NK-92 (cell line): ENCODE measurements around the gene AHI1.

Experiments used
- DNase-seq: peaks from one replicate; lab custom pipeline; 2025; ENCODE audit not compliant: unreplicated experiment; lab: John Stamatoyannopoulos, UW

The AHI1 gene

DNA sequence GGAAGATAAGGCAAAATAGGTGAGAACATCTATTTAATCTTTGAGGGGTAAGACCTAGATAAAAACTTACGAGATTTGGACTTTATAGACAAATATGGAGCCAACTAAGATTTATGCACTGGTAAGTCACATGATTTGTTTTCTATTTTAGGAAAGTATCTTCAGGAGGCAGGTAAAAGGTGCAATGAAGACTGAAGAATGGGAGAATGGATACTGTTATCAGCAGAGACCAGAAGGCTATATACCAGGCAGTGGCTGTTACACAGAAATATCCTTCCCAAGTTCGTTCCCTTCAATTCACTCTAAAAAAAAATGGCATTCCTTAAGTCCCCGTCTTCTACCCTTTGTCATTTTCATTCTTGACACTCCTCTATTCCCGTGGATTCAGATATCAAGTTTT, 192.7 kb downstream of the AHI1 start:
- no peak for DNase-seq

GRCh38 chr6:135301304-135301703, 196.2 kb downstream of the AHI1 start:
- no peak for DNase-seq

DNA sequence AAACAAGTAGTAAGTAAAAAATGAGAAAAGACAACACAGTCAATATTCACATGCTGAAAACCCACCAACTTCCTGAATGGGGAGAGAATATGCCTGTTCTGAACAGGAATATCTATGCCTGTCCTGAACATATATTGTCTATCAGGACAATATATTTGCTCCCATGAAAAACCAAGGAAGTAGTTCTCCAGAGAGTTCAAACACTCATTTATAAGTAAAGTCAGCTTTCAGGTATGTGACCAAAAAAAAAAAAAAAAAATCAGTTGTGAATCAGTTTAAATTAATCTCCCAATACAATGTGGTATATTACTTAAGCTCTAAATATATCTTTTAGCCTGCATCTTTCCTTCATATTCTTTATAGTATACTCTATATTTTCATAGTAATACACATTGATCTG, 197.0 kb downstream of the AHI1 start:
- DNase-seq: no peak

DNA sequence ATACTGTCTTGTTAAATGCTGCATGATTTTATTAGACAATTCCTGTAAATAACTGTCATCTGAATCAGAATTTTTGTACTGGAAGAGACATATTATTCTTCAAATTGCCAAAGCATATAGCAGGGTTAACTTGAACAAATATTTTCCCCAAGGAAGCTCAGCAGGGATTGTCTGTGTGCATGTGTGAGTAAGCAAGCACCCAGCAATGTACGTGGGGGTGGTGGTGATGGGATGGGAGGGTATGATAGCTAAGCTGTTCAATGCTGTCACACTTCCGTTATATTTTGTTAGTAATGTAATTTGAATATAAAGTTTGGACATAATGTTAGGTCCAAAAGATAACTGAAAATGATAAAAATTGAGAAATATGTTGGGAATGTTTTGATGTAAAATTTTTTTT, 198.3 kb downstream of the AHI1 start:
- DNase-seq: no peak

DNA sequence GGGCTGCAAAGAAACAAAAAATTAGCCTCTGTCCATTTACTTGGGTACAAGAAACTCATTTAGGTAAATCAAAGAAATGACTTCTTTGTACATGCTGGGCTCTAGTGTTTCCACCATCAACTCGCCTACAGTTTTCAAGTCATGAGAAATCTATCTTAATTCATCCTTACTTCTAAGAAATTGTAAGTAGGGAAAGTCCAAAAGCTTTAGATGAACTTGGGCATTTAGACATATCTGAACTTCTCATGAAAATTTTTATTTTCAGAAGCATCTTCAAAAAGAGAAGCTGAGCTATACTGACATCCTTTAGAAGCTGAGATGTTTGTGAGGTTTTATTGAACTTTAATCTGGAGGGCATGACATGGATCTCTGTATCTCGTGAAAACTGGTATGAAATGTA, 199.1 kb downstream of the AHI1 start:
- no peak for DNase-seq

DNA sequence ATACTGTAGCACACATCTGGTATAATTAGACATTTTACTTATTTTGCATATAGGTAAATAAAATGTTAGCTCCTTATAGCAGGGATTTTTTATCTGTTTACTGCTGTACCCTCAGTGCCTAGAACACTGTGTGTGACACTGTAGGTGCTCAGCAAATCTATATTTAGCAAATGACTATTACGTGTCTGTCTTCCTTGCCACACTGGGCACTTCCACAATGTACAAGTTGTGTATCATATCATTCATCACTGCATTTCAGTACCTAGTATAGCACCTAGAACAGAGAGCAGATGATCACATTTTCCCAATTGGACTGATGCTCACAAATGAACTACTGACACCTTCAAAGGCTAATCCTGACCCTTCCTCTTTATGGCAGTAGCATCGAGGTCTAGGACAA, 200.8 kb downstream of the AHI1 start:
- no peak for DNase-seq

- no peak for DNase-seq
These were observed 202.5 kb downstream of the AHI1 start for GRCh38 chr6:135295085-135295484.

- no peak for DNase-seq
These were observed 206.1 kb downstream of the AHI1 start for GRCh38 chr6:135291288-135292076.

GRCh38 chr6:135289816-135290215, 207.7 kb downstream of the AHI1 start:
- DNase-seq: no peak

DNA sequence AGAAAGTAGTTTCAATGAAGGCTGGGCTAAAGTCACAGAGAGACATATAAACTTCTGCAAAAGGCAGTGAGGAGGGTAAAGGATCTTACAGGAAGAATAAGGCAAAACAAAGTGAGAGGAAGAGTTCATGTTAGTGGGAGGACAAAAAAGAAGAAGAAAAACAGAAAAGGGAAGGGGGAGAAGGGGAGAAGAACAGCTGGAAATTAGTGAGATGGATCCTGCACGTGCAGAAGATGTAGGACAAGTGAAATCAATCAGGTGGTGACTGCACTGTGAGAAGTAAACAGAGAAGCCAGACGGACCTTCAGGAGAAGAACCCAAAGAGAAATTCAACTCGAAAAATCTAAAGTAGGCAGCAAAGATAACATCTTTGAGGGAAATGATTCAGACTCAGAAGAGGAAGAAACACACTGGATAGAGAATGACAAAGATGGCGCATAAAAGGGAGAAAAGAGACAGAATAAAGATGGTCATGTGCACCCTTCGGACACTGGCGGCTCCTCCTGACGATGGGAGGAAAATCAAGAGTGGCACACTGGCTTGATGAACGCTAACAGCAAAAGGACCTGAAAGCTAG, 210.5 kb downstream of the AHI1 start:
- DNase-seq: no peak

GRCh38 chr6:135285165-135285564, 212.4 kb downstream of the AHI1 start:
- no peak for DNase-seq

GRCh38 chr6:135283926-135284325, 213.6 kb downstream of the AHI1 start:
- DNase-seq: no peak

GRCh38 chr6:135282395-135282794, 215.1 kb downstream of the AHI1 start:
- DNase-seq: no peak

DNA sequence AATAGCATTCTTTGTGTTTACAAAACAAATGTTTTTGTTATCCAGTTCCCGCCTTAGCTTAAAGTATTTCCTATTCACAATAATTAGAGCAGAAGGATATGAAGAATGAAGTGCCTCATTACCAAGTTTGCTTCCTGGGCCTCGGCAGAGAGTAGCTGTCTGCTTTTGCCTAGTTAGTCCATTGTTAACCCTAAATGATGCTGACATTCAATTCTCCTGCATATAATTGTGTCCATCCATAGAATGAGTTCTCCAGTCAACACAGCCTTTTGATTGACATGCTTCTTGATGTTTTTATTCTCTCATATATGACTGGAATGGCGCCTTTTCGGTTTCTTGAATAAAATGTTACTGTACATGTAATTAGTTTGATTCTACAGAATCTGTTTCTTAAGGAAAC, 215.6 kb downstream of the AHI1 start:
- no peak for DNase-seq

GRCh38 chr6:135281227-135281626, 216.3 kb downstream of the AHI1 start:
- no peak for DNase-seq

DNA sequence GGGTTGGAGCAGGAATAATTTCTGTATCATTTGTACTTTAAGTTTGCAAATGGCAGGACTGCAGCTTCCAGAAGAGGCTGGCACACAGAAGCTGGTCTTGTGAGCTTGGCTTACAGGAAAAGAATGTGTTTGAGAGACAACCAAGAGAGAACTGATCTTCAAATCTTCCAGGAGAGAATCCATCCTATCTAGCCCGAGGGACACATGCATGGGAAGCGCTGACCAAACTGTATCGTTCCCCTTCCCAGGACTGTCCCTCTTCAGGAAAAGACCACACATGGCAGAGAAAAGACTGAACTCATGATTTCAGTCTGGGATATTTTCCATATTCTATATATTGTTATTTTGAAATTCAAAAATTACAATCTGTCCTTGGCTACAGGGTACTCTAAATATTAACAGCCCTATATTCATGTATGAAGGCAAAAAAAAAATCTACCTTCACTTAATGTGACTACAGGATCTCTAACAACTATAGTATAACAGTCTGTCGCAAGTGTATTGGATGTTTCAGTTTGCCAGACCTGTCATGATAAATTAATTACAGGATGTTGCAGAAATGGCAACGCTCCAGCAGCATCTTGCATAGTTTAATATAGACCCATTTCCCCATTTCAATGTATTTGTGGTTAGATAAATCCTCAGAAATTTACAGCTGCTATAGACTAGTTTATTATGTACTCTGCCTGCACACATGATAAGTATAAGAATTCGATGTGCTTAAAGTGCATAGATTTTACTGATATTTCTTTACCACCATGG, 217.0 kb downstream of the AHI1 start:
- DNase-seq: no peak

DNA sequence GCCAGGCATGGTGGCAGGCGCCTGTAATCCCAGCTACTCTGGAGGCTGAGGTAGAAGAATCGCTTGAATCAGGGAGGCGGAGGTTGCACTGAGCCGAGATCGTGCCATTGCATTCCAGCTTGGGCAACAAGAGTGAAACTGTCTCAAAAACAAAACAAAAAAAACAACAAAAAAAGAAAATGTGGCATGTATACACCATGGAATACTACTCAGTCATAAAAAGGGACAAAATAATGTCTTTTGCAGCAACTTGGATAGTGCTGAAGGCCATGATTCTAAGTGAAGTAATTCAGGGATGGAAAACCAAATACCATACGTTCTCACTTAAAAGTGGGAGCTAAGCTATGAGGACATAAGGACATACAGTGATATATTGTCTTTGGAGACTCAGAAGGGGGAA, 220.1 kb downstream of the AHI1 start:
- DNase-seq: no peak

GRCh38 chr6:135274561-135275293, 222.8 kb downstream of the AHI1 start:
- no peak for DNase-seq

GRCh38 chr6:135271626-135272025, 225.9 kb downstream of the AHI1 start:
- no peak for DNase-seq

DNA sequence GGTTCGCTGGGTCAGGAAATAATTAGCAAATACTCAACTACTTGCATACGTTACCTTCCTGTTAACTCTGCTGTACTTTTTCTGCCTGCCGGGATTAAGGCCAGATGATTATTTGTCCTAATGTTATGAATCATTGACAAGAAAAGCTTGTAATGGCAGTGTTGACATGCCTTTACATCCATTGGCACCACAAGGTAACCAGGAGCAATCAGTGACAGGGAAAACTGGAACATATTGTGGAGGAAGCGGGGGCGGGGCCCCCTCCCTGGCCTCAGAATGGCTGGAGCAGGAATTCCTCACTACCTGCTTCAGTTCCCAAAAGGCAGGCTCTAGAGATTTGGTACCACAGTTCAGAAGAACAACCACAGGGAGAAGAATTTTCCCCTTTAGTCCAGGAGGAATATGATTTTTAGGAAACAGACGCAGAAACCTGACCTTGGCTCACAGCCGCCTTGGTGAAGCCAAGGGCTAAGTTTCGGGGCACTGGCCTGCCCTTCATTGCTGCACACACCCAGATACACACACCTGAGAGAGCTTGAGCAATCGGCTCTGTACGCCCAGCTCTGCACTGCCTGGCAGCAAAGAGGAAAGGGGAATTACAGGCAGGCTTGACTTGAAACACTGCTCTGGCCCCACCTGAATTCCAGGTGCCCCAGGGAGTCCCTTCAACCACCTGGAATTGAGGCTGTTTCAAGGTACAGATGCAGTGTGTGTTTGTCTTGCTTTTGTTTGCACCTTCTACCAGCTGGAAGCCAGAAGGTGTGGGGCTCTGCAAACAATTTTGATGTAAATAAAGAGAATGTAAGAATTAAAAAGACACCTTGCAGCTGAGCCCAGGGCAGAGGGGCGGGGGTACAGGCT, 226.6 kb downstream of the AHI1 start:
- no peak for DNase-seq

GRCh38 chr6:135269481-135269891, 228.1 kb downstream of the AHI1 start:
- no peak for DNase-seq
